ENCODE data around the gene ESCO1.

ESCO1 gene

DNA sequence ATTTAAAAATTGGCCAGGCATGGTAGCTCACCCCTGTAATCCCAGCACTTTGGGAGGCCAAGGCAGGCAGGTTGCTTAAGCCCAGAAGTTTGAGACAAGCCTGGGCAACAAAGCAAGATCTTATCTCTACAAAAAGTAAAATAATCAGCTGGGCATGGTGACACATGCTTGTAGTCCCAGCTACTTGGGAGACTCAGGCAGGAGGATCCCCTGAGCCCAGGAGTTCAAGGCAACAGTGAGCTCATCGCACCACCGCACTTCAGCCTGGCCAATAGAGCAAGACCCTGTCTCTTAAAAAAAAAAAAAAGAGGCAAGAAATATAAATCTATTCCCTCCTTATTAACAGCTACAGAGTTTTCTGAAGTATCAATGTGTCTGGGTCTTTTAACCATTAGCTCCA lies 51.9 kb downstream of the ESCO1 start:
- TF ChIP-seq, protein P1, sequence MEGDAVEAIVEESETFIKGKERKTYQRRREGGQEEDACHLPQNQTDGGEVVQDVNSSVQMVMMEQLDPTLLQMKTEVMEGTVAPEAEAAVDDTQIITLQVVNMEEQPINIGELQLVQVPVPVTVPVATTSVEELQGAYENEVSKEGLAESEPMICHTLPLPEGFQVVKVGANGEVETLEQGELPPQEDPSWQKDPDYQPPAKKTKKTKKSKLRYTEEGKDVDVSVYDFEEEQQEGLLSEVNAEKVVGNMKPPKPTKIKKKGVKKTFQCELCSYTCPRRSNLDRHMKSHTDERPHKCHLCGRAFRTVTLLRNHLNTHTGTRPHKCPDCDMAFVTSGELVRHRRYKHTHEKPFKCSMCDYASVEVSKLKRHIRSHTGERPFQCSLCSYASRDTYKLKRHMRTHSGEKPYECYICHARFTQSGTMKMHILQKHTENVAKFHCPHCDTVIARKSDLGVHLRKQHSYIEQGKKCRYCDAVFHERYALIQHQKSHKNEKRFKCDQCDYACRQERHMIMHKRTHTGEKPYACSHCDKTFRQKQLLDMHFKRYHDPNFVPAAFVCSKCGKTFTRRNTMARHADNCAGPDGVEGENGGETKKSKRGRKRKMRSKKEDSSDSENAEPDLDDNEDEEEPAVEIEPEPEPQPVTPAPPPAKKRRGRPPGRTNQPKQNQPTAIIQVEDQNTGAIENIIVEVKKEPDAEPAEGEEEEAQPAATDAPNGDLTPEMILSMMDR (IDR thresholded peaks at IDR 0.05; ENCODE audit: low read depth, low read length, missing control alignments): no peak
- no peak overlapping the region for H3K27ac ChIP-seq
- DNase-seq: no peak
- in situ Hi-C loops (cut with HindIII; ENCODE audit: low pct_ligation_motif_present, low sequenced_read_pairs): no loop called here
- H3K4me3 ChIP-seq (ENCODE audit: low read depth, low read length): no peak overlapping the region
- H3K27me3 ChIP-seq (replicated peaks): no peaks in the 10 kb centered on the region
- H3K36me3 ChIP-seq (replicated peaks): peaks cover 3% of the 10 kb centered on the region

DNA sequence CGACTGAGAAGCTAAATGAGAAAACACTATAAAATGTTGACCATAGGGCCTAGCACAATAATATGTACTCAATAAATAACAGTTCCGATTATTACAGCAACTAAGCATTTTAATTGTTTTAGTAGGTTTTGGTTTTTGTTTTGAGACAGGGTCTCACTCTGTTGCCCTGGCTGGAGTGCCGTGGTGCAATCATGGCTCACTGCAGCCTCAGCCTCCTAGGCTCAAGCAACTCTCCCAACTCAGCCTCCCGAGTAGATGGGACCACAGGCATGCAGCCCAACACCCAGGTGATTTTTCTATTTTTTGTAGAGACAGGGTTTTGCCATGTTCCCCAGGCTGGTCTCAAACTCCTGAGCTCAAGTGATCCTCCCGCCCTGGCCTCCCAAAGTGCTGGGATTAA lies 54.1 kb downstream of the ESCO1 start:
- no peak for DNase-seq
- H3K36me3 ChIP-seq (replicated peaks): peaks cover 3% of the 10 kb centered on the region
- no peak overlapping the region for H3K4me3 ChIP-seq (ENCODE audit: low read depth, low read length)
- TF ChIP-seq, protein P1 (IDR thresholded peaks at IDR 0.05; ENCODE audit: low read depth, low read length, missing control alignments): no peak
- H3K27me3 ChIP-seq (replicated peaks): no peaks in the 10 kb centered on the region
- in situ Hi-C loops (cut with HindIII; ENCODE audit: low pct_ligation_motif_present, low sequenced_read_pairs): no loop called here
- H3K27ac ChIP-seq: no peak overlapping the region

DNA sequence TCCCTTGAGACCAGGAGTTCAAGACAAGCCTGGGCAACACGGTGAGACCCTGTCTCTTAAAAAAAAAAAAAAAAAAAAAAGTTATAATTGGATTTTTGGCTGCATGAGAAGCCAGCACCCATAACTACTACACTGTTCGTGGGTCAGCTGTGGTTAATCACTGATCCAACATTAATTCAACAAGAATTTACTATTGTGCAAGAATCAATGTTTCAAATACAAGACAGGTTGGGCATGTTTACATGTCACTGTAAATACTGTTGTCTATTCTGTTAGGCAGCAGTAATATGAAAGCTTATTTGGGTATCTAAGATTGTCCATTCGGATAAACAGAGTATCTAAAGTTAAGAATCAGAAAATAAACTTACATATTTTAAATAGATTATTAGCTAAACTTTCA lies 62.3 kb downstream of the ESCO1 start:
- DNase-seq: no peak
- Histone ChIP-seq H3K27ac (no peak overlapping the region), H3K27me3 (replicated peaks) (no peaks in the 10 kb centered on the region), H3K36me3 (replicated peaks) (peaks cover 12% of the 10 kb centered on the region), H3K4me3 (ENCODE audit: low read depth, low read length) (no peak overlapping the region)
- TF ChIP-seq, protein P1 (IDR thresholded peaks at IDR 0.05; ENCODE audit: low read depth, low read length, missing control alignments): no peak
- in situ Hi-C loops (cut with HindIII; ENCODE audit: low pct_ligation_motif_present, low sequenced_read_pairs): no loop called here

- DNase-seq: no peak
- Histone ChIP-seq H3K36me3 (replicated peaks) (peaks cover 19% of the 10 kb centered on the region), H3K27ac (no peak overlapping the region), H3K4me3 (ENCODE audit: low read depth, low read length) (no peak overlapping the region), H3K27me3 (replicated peaks) (no peaks in the 10 kb centered on the region)
- in situ Hi-C loops (cut with HindIII; ENCODE audit: low pct_ligation_motif_present, low sequenced_read_pairs): no loop called here
- TF ChIP-seq, protein P1 (IDR thresholded peaks at IDR 0.05; ENCODE audit: low read depth, low read length, missing control alignments): no peak
Measured at GRCh38 chr18:21534327-21534726, 66.2 kb downstream of the ESCO1 start.

DNA sequence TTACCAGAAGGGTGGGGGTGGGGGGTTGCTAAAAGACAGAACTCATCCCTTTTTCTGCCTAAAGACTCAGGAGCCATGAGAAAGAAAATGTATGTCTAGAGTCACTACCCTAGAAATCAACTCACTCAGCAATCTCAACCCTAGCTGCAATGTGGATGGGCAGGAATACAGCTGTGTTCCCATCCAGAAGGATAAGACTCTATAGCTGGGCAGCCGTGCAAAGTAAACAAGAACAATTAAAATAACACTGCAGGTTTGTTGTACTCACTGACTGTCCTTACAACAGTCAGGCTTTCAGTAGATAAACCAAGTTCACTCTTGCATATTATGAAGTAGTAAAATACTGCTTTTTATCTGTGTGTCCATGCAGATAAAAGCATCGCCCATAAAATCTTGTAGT lies 74.0 kb downstream of the ESCO1 start:
- no peak overlapping the region for H3K4me3 ChIP-seq (ENCODE audit: low read depth, low read length)
- TF ChIP-seq, protein P1 (IDR thresholded peaks at IDR 0.05; ENCODE audit: low read depth, low read length, missing control alignments): no peak
- no peaks in the 10 kb centered on the region for H3K27me3 ChIP-seq (replicated peaks)
- DNase-seq: no peak
- H3K36me3 ChIP-seq (replicated peaks): peaks cover 6% of the 10 kb centered on the region
- in situ Hi-C loops (cut with HindIII; ENCODE audit: low pct_ligation_motif_present, low sequenced_read_pairs): no loop called here
- H3K27ac ChIP-seq: no peak overlapping the region

GRCh38 chr18:21525916-21526315 lies 74.6 kb downstream of the ESCO1 start:
- peaks cover 2% of the 10 kb centered on the region for H3K36me3 ChIP-seq (replicated peaks)
- DNase-seq: no peak
- no peaks in the 10 kb centered on the region for H3K27me3 ChIP-seq (replicated peaks)
- in situ Hi-C loops (cut with HindIII; ENCODE audit: low pct_ligation_motif_present, low sequenced_read_pairs): no loop called here
- no peak overlapping the region for H3K4me3 ChIP-seq (ENCODE audit: low read depth, low read length)
- TF ChIP-seq, protein P1 (IDR thresholded peaks at IDR 0.05; ENCODE audit: low read depth, low read length, missing control alignments): no peak
- no peak overlapping the region for H3K27ac ChIP-seq

Data from brain microvascular endothelial cell (primary cell).